Measurements from ENCODE around the gene PLD4.

DNA sequence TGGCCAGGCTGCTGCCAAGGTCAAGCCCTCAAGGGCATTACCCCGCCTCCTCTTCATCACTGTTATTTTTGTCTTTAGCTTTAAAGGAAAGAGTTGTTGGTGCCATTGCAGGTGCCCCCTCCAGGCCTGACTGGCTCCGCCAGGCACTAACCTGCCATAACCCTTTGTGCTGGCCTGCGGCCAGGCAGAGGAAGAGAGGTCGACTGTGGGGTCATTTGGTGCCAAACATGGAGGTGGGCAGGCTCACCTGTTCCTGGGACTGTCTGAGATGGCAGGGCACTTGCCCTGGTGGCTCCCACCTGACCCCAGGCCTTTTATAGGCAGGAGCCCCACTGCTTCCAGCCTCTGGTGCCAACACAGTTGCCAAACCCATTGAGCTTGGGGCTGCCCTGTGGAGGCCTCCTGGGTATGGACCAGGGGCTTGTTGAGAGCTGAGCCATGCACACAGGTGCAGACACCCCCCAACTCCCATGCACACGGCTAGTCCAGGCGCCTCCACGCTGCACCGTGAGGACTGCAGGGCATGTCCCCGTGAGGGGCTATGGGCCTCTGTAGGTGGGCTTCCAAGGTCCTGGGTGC lies 29.4 kb upstream of the PLD4 start:
- TF ChIP-seq CTCF (IDR thresholded peaks at IDR 0.05; ENCODE audit: low read depth, low read length, poor library complexity, severe bottlenecking) (no peak), EZH2phosphoT487 (IDR thresholded peaks at IDR 0.05; ENCODE audit: borderline replicate concordance, low read length) (no peak)
